OCI-LY1 (cell line): ENCODE measurements around the gene PADI1.

Source experiments
- CTCF ChIP-seq: fragments of 200-600 bp; sonication (generic), shearing (Covaris generic); IDR thresholded peaks from 2 replicates; pipeline ENCODE4 v1.5.1; 2017; ENCODE audit warnings: mild to moderate bottlenecking, antibody characterized with exemption, low read length, moderate library complexity, mixed read lengths
- EZH2 ChIP-seq: fragments of 200-600 bp; sonication (generic), shearing (Covaris generic); IDR thresholded peaks from 2 replicates; pipeline ENCODE4 v1.8.0; 2017; ENCODE audit warnings: borderline replicate concordance, mixed run types, mild to moderate bottlenecking, antibody characterized with exemption, low read length, moderate library complexity, mixed read lengths

- TF ChIP-seq CTCF (no peak), EZH2 (no peak)
These were observed 7.7 kb downstream of the PADI1 start for GRCh38 chr1:17212487-17213121.
